HL-60 (cell line): Measurements from ENCODE around the gene DZIP3.
"Not testable (repeated sequence)": the region's sequence is repeated elsewhere in the genome, so short reads cannot be mapped to it uniquely, and the experiment has no call there.

Experiments
- DNase-seq, 2 experiments: peaks; one replicate each; pipeline ENCODE4 v3.0.0-alpha.2; 2010 to 2020; ENCODE audit warnings: low read depth in 1 of 2, low spot score in 1 of 2
- H3K27ac ChIP-seq: fragments of 250-450 bp; sonication (Bioruptor Pico); replicated peaks from 2 replicates; pipeline ENCODE4 v1.5.1; 2020; ENCODE audit warnings: mild to moderate bottlenecking, moderate library complexity
- H3K27me3 ChIP-seq: fragments of 250-450 bp; sonication (Bioruptor Pico); 2 replicates; pipeline ENCODE4 v1.5.1; 2021; ENCODE audit warnings: mild to moderate bottlenecking, moderate library complexity; ENCODE audit not compliant: insufficient read depth, poor library complexity, severe bottlenecking
- H3K4me3 ChIP-seq: replicated peaks from 2 replicates; pipeline ENCODE4 v1.5.1; 2011; ENCODE audit warnings: mild to moderate bottlenecking, control low read depth, low read length; ENCODE audit not compliant: insufficient read depth
- CTCF ChIP-seq: IDR thresholded peaks from one replicate; pipeline ENCODE4 v1.5.1; 2011; ENCODE audit warnings: low read length, control low read depth, inconsistent platforms; ENCODE audit not compliant: insufficient read depth
- GABPA ChIP-seq: IDR thresholded peaks from 2 replicates; pipeline ENCODE4 v1.6.1; 2012; ENCODE audit warnings: low read depth
- POLR2AphosphoS5 ChIP-seq: IDR thresholded peaks from 2 replicates; pipeline ENCODE4 v1.6.1; 2012; ENCODE audit warnings: low read depth
- SPI1 ChIP-seq: IDR thresholded peaks from 2 replicates; pipeline ENCODE4 v1.6.1; 2012; ENCODE audit warnings: low read depth, mild to moderate bottlenecking, borderline replicate concordance
- TF ChIP-seq, protein P1 (sequence below): IDR thresholded peaks from 2 replicates; pipeline ENCODE4 v1.6.1; 2012; ENCODE audit warnings: low read depth; ENCODE audit not compliant: insufficient replicate concordance

DZIP3 gene

GRCh38 chr3:108605491-108605890, 16.0 kb downstream of the DZIP3 start:
- H3K4me3 ChIP-seq, result no peak overlapping the region
- TF ChIP-seq SPI1 (no peak), CTCF (no peak)
- no peak for DNase-seq
- no peak overlapping the region for H3K27ac ChIP-seq
- no peaks in the 10 kb centered on the region for H3K27me3 ChIP-seq

DNA sequence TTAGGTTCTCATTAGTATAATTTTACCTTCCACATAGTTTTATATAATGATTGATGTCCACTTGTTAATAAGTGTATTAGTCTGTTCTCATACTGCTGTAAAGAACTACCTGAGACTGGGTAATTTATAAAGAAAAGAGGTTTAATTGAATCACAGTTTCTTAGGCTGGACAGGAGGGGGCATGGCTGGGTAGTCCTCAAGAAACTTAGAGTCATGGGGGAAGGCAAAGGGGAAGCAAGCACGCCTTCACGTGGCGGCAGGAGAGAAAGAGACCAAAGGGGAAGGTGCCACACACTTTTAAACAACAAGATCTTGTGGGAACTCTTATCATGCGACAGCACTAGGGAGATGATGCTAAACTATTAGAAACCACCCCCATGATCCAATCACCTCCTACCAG, 19.2 kb downstream of the DZIP3 start:
- no peaks in the 10 kb centered on the region for H3K27me3 ChIP-seq
- TF ChIP-seq SPI1, result no peak
- H3K27ac ChIP-seq, result no peak overlapping the region
- peak in 1 of 2 experiments; percentile 5 for DNase-seq
- no peak overlapping the region for H3K4me3 ChIP-seq

- H3K27ac ChIP-seq, result no peak overlapping the region
- H3K27me3 ChIP-seq, result no peaks in the 10 kb centered on the region
- DNase-seq, result no peak
- no peak overlapping the region for H3K4me3 ChIP-seq
- TF ChIP-seq, protein P1, sequence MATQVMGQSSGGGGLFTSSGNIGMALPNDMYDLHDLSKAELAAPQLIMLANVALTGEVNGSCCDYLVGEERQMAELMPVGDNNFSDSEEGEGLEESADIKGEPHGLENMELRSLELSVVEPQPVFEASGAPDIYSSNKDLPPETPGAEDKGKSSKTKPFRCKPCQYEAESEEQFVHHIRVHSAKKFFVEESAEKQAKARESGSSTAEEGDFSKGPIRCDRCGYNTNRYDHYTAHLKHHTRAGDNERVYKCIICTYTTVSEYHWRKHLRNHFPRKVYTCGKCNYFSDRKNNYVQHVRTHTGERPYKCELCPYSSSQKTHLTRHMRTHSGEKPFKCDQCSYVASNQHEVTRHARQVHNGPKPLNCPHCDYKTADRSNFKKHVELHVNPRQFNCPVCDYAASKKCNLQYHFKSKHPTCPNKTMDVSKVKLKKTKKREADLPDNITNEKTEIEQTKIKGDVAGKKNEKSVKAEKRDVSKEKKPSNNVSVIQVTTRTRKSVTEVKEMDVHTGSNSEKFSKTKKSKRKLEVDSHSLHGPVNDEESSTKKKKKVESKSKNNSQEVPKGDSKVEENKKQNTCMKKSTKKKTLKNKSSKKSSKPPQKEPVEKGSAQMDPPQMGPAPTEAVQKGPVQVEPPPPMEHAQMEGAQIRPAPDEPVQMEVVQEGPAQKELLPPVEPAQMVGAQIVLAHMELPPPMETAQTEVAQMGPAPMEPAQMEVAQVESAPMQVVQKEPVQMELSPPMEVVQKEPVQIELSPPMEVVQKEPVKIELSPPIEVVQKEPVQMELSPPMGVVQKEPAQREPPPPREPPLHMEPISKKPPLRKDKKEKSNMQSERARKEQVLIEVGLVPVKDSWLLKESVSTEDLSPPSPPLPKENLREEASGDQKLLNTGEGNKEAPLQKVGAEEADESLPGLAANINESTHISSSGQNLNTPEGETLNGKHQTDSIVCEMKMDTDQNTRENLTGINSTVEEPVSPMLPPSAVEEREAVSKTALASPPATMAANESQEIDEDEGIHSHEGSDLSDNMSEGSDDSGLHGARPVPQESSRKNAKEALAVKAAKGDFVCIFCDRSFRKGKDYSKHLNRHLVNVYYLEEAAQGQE, result no peak
Observed at GRCh38 chr3:108610651-108611050, 21.1 kb downstream of the DZIP3 start.

GRCh38 chr3:108616090-108616489, 26.6 kb downstream of the DZIP3 start:
- H3K4me3 ChIP-seq, H3K27ac ChIP-seq, H3K27me3 ChIP-seq, DNase-seq: not testable (repeated sequence)

- TF ChIP-seq GABPA, result no peak
- TF ChIP-seq POLR2AphosphoS5, result no peak
- TF ChIP-seq SPI1, result no peak
- TF ChIP-seq CTCF, result no peak
- TF ChIP-seq, protein P1, result no peak
- DNase-seq, result no peak
- no peaks in the 10 kb centered on the region for H3K27me3 ChIP-seq
- no peak overlapping the region for H3K27ac ChIP-seq
- no peak overlapping the region for H3K4me3 ChIP-seq
Observed at GRCh38 chr3:108620250-108620649, 30.7 kb downstream of the DZIP3 start.
